Uterus (tissue), 4 donors: Measurements from ENCODE around the gene HDAC4. TPM values are rescaled to one million over a fixed set of nuclear protein-coding genes. Genes with fewer than 3 reads are reported as not detected.

Source experiments
- DNase-seq, 2 donors: peaks; one replicate each; pipeline ENCODE4 v3.0.0-alpha.2; 2019 to 2020
- H3K27ac ChIP-seq, 2 donors: fragments of 200-600 bp; sonication (generic); 1 replicate in 1 of 2; 2 replicates in 1 of 2; pipeline ENCODE4 v1.5.1; 2016 to 2018
- H3K27me3 ChIP-seq, 2 donors: fragments of 200-600 bp; sonication (generic); one replicate each; pipeline ENCODE4 v1.5.1; 2018 to 2019; ENCODE audit warnings: control low read depth in 1 of 2
- H3K36me3 ChIP-seq, 2 donors: fragments of 200-600 bp; sonication (generic); one replicate each; pipeline ENCODE4 v1.5.1; 2019; ENCODE audit warnings: control low read depth in 1 of 2
- H3K4me1 ChIP-seq, 2 donors: fragments of 200-600 bp; sonication (generic); one replicate each; pipeline ENCODE4 v1.5.1; 2018 to 2019; ENCODE audit warnings: control low read depth in 1 of 2
- H3K4me3 ChIP-seq, 2 donors: fragments of 200-600 bp; sonication (generic); 1 replicate in 1 of 2; 2 replicates in 1 of 2; pipeline ENCODE4 v1.5.1; 2018 to 2019; ENCODE audit warnings: mild to moderate bottlenecking in 1 of 2
- H3K9me3 ChIP-seq, 2 donors: fragments of 200-600 bp; sonication (generic); one replicate each; pipeline ENCODE4 v1.5.1; 2019; ENCODE audit warnings: control low read depth in 1 of 2
- CTCF ChIP-seq, 4 experiments: fragments of 200-600 bp in 2 of 4; fragments of 450-650 bp in 2 of 4; sonication (generic) in 2 of 4; IDR thresholded peaks; one replicate each; pipeline ENCODE4 v1.5.1; 2016 to 2019; ENCODE audit warnings: antibody characterized with exemption in 4 of 4, mild to moderate bottlenecking in 2 of 4, moderate library complexity in 1 of 4
- POLR2A ChIP-seq, 2 donors: fragments of 450-650 bp; IDR thresholded peaks; one replicate each; pipeline ENCODE4 v1.6.1; 2016; ENCODE audit warnings: antibody characterized with exemption in 2 of 2, mild to moderate bottlenecking in 1 of 2, moderate library complexity in 1 of 2
- intact Hi-C: fragments of 100-400 bp; cut with DNase I; formaldehyde crosslinking; loops from one replicate; pipeline ENCODE4 v1.15.1; 2023; ENCODE audit warnings: low total_unique reads
- total RNA-seq, 4 donors: library from RNA; depleted of rRNA in 3 of 4; stranded (reverse); fragments of >200 nt in 3 of 4; gene quantifications; one replicate each; pipeline versions ENCODE4 v1.1.0 to v1.2.4, GENCODE V29; 2014 to 2023
- donor health status: DM: yes; HTN: yes; CAD: no.

Gene HDAC4
- total RNA-seq, 4 donors from 2014 or later: 42.1 to 91.5 (median 73.4) TPM

- TF ChIP-seq POLR2A (IDR thresholded peaks at IDR 0.05) (no peak), CTCF (IDR thresholded peaks at IDR 0.05) (no peak)
- no peak overlapping the region for H3K4me3 ChIP-seq
- H3K27me3 ChIP-seq: no peaks in the 10 kb centered on the region
- intact Hi-C loops: no loop called here
- no peaks in the 10 kb centered on the region for H3K36me3 ChIP-seq
- H3K9me3 ChIP-seq: no peaks in the 10 kb centered on the region
- no peaks in the 10 kb centered on the region for H3K4me1 ChIP-seq
- H3K27ac ChIP-seq: no peak overlapping the region
- no peak for DNase-seq
These were observed 262.9 kb downstream of the HDAC4 start for GRCh38 chr2:239137898-239138283.

- Histone ChIP-seq H3K27me3 (no peaks in the 10 kb centered on the region), H3K27ac (no peak overlapping the region), H3K4me3 (no peak overlapping the region), H3K9me3 (no peaks in the 10 kb centered on the region), H3K36me3 (no peaks in the 10 kb centered on the region), H3K4me1 (no peaks in the 10 kb centered on the region)
- no peak for DNase-seq
- TF ChIP-seq CTCF (IDR thresholded peaks at IDR 0.05) (no peak), POLR2A (IDR thresholded peaks at IDR 0.05) (no peak)
- intact Hi-C loops: no loop called here
These were observed 263.5 kb downstream of the HDAC4 start for GRCh38 chr2:239137165-239137897.

GRCh38 chr2:239136762-239137161, 264.1 kb downstream of the HDAC4 start:
- intact Hi-C loops: no loop called here
- Histone ChIP-seq H3K36me3 (no peaks in the 10 kb centered on the region), H3K4me3 (no peak overlapping the region), H3K27me3 (no peaks in the 10 kb centered on the region), H3K9me3 (no peaks in the 10 kb centered on the region), H3K4me1 (no peaks in the 10 kb centered on the region), H3K27ac (no peak overlapping the region)
- no peak for TF ChIP-seq CTCF (IDR thresholded peaks at IDR 0.05)
- no peak for TF ChIP-seq POLR2A (IDR thresholded peaks at IDR 0.05)
- no peak for DNase-seq

GRCh38 chr2:239136203-239136602, 264.6 kb downstream of the HDAC4 start:
- H3K4me1 ChIP-seq: no peaks in the 10 kb centered on the region
- H3K9me3 ChIP-seq: no peaks in the 10 kb centered on the region
- intact Hi-C loops: no loop called here
- TF ChIP-seq CTCF (IDR thresholded peaks at IDR 0.05) (no peak), POLR2A (IDR thresholded peaks at IDR 0.05) (no peak)
- no peaks in the 10 kb centered on the region for H3K27me3 ChIP-seq
- H3K4me3 ChIP-seq: no peak overlapping the region
- no peaks in the 10 kb centered on the region for H3K36me3 ChIP-seq
- DNase-seq: no peak
- no peak overlapping the region for H3K27ac ChIP-seq

- Histone ChIP-seq H3K9me3 (no peaks in the 10 kb centered on the region), H3K4me1 (no peaks in the 10 kb centered on the region), H3K27ac (no peak overlapping the region), H3K27me3 (no peaks in the 10 kb centered on the region), H3K36me3 (no peaks in the 10 kb centered on the region), H3K4me3 (no peak overlapping the region)
- TF ChIP-seq CTCF (IDR thresholded peaks at IDR 0.05) (no peak), POLR2A (IDR thresholded peaks at IDR 0.05) (no peak)
- DNase-seq: no peak
- intact Hi-C loops: no loop called here
These were observed 265.3 kb downstream of the HDAC4 start for GRCh38 chr2:239135531-239135930.
